ENCODE data around the gene BMPR1A.

DNA sequence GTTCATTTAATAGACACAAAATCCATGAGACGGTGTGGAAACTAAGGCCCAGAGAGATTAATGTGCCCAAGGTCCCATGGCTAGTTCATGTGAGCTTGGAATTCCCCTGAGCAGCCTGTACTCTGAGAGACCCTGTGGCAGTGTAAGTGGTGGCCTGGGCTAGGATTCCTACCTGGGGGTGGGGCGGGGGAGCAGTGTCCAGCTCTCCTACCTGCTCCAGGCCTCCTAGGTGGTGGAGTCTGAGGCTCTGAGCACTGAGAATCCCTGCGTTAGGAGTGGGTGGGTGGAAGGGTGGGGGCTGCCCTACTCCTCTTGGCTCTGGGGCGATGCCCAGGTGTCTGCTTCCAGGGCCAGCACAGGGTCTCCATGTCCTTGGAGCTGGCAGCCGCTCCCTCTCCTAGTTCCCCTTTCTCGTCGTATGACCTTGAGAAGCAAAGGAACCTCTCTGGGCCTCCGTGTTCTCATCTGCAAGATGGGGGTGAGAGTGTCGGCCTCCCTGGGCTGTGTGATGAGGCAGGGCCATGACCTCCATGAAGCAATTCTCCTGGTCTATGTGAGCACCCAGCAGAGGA lies 204.5 kb downstream of the BMPR1A start:
- TF ChIP-seq POLR2A (IDR thresholded peaks at IDR 0.05; ENCODE audit: low read length) = no peak
- TF ChIP-seq GATA1 (IDR thresholded peaks at IDR 0.05; ENCODE audit: low read depth, low read length) = no peak
